HG02840 (cell line): ENCODE measurements around the gene MLKL.

Experiments
- ATAC-seq: cut with Tn5 transposase; IDR thresholded peaks from one replicate; pipeline ENCODE4 v1.9.1; 2021; ENCODE audit warnings: mild to moderate bottlenecking, moderate library complexity, moderate number of reproducible peaks; ENCODE audit not compliant: unreplicated experiment, low FRiP score

MLKL gene

GRCh38 chr16:74700438-74701225 lies at the start of gene MLKL:
MLKL (minus strand) TSS chr16:74700862; CDS start chr16:74695757, 5,105 bp downstream.
- no peak for ATAC-seq

DNA sequence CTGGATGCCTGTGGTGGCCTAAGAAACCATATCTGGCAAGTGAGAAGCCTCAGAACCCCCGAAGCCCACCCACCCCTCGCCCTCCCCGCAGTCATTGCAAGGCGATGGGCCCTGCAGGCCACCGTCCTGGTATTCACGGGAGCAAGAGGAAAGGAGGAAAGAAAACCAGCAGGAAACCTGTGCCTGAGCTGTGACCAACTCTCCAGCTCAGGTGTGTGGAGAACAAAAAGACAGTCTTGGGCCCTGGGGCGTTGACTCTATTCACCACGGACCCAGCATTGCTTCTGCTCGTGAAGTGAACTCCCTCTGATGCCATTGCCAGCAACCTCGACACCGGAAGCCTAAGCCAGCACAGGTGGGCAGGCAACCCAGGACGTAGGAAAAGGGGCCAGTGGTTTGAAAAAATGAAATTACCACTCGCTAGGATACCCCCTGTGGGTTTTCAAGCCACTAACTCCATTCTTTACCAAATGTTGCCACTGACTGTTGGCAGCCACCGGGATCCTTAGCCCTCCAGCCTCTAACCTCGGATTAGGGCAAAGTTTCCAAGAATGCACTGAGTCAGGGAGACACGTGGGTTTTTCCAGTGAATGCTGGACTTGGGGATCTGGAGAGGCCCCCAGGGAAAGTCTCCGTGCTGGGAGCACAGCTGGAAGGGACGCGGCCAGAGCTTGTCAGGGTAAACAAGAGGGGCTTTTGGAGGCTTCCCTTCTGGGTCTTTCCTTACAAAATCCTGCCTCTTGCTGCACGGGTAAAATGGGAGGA lies 48.8 kb upstream of the MLKL start:
- ATAC-seq, result no peak

DNA sequence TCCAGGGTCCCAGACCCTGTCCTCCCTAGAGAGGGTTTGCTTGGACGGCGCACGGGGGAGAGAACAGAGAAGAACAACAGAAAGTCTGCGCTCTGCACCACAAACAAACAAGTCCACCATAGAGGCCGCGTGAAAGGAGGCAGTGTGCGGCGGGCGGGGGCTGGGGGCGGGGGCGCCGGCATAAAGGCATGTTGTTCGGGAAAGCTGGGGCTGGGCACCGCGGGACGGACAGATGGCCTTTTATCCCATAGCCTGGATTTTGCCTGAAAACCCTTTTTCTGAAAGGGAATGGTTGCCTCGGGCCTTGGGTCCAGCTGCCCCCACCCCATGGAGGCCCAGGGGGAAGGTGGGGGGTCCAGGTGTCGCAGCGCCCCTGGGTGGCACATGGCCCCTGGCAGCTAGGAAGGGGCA lies 48.0 kb upstream of the MLKL start:
- ATAC-seq, result no peak

- ATAC-seq, result no peak
These were observed 47.3 kb upstream of the MLKL start for GRCh38 chr16:74747716-74748615.

DNA sequence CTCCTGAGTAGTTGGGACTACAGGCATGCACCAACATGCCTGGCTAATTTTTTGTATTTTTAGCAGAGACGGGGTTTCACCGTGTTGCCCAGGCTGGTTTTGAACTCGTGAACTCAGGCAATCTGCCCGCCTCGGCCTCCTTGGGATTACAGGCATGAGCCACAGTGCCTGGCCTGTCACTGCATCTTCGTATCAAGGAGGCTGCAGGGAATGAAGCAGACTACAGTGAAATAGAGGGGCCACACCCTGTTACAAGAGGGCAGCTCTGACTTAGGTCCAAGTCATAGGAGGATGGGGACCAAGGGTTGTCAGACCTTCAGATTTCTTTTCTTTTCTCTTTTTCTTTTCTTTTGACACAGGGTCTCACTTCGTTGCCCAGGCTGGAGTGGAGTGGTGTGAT lies 45.3 kb upstream of the MLKL start:
- no peak for ATAC-seq

- no peak for ATAC-seq
These were observed 44.5 kb upstream of the MLKL start for GRCh38 chr16:74745109-74745615.

DNA sequence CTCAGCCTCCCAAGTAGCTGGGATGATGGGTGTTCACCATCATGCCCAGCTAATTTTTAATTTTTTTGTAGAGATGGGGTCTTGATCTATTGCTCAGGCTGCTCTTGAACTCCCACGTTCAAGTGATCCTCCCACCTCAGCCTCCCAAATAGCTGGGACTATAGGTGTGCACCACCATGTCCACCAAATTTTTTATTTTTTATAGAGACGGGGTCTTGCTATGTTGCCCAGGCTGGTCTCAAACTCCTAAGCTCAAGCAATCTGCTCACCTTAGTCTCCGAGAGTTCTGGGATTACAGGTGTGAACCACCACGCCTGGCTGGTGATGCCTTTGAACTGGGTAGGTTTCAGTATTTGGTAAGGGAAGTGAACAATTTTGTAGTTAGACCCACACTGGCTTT lies 43.9 kb upstream of the MLKL start:
- ATAC-seq, result no peak

GRCh38 chr16:74743668-74744299 lies 43.1 kb upstream of the MLKL start:
- ATAC-seq, result no peak

- no peak for ATAC-seq
These were observed 42.5 kb upstream of the MLKL start for GRCh38 chr16:74743045-74743667.

GRCh38 chr16:74742051-74742481 lies 41.4 kb upstream of the MLKL start:
- no peak for ATAC-seq

DNA sequence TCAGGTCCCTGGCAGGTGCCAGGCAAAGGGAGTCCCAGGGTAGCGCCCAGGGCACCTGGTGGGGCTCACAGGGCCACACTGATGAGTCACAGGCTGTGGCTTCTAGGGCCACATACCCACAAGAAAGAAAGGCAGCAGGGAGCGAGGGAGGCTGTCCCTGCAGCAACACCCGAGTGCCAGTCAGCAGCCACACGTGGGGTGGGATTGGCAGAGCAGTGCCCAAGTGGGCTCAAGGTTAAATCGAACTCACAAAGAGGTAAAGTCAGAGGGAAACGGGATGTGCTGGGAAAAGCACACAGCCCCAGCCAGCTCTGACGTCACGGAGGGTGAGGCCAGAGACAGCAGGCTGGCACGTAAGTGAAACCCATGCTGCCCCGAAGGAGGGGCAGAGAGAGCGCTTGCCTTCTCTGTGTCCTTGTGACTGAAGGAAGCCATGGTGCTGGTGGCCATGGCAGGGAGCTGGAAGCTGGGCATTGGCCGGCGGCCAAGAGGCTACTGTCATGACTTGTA lies 40.2 kb upstream of the MLKL start:
- no peak for ATAC-seq

- no peak for ATAC-seq
These were observed 38.6 kb upstream of the MLKL start for GRCh38 chr16:74739275-74739674.

- no peak for ATAC-seq
These were observed 38.2 kb upstream of the MLKL start for GRCh38 chr16:74738816-74739215.

- no peak for ATAC-seq
These were observed 37.5 kb upstream of the MLKL start for GRCh38 chr16:74738113-74738541.

- no peak for ATAC-seq
These were observed 36.9 kb upstream of the MLKL start for GRCh38 chr16:74737521-74737920.

DNA sequence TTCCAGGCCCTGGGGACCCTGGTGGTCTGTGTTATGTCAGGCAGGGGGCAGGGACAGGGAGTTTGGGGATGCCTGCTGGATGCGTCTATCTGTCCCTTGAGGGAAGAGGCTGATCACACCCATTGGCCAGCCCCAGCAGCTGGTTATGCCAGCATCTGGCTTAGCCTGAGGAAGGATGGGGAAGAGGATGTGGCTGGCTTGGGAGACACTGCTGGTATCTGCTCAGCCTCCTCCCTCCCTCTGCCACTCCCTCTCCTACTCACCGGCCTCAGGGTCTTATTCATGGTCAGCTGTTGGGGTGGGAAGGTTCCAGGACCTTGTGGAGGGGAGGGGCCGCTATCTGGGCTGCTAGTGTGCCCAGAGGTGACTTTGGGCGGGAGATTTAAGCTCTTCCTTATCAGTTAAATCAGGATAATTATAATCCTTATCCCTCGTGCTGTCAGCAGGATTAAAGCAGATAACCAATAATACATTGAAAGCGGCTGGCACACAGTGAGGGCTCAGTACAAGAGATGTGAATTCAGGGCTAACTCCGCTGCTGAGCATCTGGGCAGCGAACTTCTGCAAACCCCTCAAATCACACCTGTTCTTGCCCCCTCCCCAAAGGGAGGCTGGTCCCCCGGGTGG lies 36.0 kb upstream of the MLKL start:
- ATAC-seq, result no peak

DNA sequence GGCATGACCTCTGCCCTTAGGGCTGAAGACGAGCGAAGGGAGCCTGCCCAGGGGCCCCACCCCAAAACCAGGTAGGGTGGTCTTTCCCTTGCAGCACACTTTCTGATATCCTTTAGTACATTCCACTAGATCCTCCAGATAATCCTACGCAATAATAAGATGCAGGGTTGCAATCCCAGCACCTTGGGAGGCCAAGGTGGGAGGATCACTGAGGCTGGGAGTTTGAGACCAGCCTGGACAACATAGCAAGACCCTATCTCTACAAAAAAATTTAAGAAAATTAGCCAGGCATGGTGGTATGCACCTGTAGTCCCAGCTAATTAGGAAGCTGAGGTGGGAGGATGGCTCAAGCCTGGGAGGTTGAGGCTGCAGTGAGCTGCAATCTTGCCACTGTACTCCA lies 34.9 kb upstream of the MLKL start:
- no peak for ATAC-seq

- ATAC-seq, result no peak
These were observed 34.4 kb upstream of the MLKL start for GRCh38 chr16:74735162-74735452.
